ENCODE results near the gene B3GNT3. TPM values are rescaled to one million over a fixed set of nuclear protein-coding genes. Genes with fewer than 3 reads are reported as not detected.

B3GNT3 gene
- total and polyA plus RNA-seq, 2 experiments from 2014 or later, result not detected

- Histone ChIP-seq H3K79me2 (ENCODE audit: insufficient read depth) (no peaks in the 10 kb centered on the region), H3K9me3 (ENCODE audit: low read depth) (no peaks in the 10 kb centered on the region), H3K4me3 (no peak overlapping the region), H3F3A (ENCODE audit: insufficient read depth) (no peaks in the 10 kb centered on the region), H3K9ac (no peak overlapping the region), H3K27ac (no peak overlapping the region), H2AFZ (no peak overlapping the region), H3K36me3 (ENCODE audit: low read depth) (no peaks in the 10 kb centered on the region), H3K9me2 (ENCODE audit: insufficient read depth) (no peaks in the 10 kb centered on the region), H4K20me1 (ENCODE audit: insufficient read depth) (no peaks in the 10 kb centered on the region), H3K27me3 (replicated peaks; ENCODE audit: insufficient read depth) (peaks cover 5% of the 10 kb centered on the region; the same call in 1 of the 2 replicates), H3K4me1 (ENCODE audit: insufficient read depth) (no peaks in the 10 kb centered on the region), H3K4me2 (ENCODE audit: unreplicated experiment) (no peak overlapping the region)
- in situ Hi-C loops (cut with MboI), result no loop called here
- no peak for TF ChIP-seq EZH2 (IDR thresholded peaks at IDR 0.05; ENCODE audit: insufficient read depth, poor library complexity, severe bottlenecking)
- TF ChIP-seq EZH2phosphoT487 (IDR thresholded peaks at IDR 0.05; ENCODE audit: insufficient read depth, low read depth), result no peak
- WGBS, 2 experiments (ENCODE audit: low coverage in 1 of 2, low lambda C conversion rate in 2 of 2, missing lambda C conversion rate in 2 of 2), result 73 to 78% methylated on average over 20 of the region's 20 CpGs
- no peak for DNase-seq
Measured at GRCh38 chr19:17811681-17812080, 16.7 kb downstream of the B3GNT3 start.

DNA sequence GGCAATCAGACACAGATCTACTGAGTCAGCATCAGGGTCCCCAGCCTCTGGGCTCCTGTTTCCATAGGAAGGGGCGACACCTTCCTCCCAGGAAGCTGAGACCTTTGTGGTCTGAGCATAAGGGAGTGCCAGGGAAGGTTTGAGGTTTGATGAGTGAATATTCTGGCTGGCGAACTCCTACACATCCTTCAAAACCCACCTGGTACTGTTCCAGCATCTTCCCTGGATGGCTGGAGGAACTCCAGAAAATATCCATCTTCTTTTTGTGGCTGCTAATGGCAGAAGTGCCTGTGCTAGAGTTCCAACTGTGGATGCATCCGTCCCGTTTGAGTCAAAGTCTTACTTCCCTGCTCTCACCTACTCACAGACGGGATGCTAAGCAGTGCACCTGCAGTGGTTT is 17.2 kb downstream of the B3GNT3 start:
- Histone ChIP-seq H3K9me2 (ENCODE audit: insufficient read depth) (no peaks in the 10 kb centered on the region), H3K79me2 (ENCODE audit: insufficient read depth) (no peaks in the 10 kb centered on the region), H3K9me3 (ENCODE audit: low read depth) (no peaks in the 10 kb centered on the region), H3K4me1 (ENCODE audit: insufficient read depth) (no peaks in the 10 kb centered on the region), H2AFZ (no peak overlapping the region), H3K4me3 (no peak overlapping the region), H3K27ac (no peak overlapping the region), H3K36me3 (ENCODE audit: low read depth) (no peaks in the 10 kb centered on the region), H3K27me3 (replicated peaks; ENCODE audit: insufficient read depth) (peaks cover 5% of the 10 kb centered on the region; the same call in 1 of the 2 replicates), H3F3A (ENCODE audit: insufficient read depth) (no peaks in the 10 kb centered on the region), H3K9ac (no peak overlapping the region), H3K4me2 (ENCODE audit: unreplicated experiment) (no peak overlapping the region), H4K20me1 (ENCODE audit: insufficient read depth) (no peaks in the 10 kb centered on the region)
- no peak for TF ChIP-seq EZH2phosphoT487 (IDR thresholded peaks at IDR 0.05; ENCODE audit: insufficient read depth, low read depth)
- no peak for TF ChIP-seq EZH2 (IDR thresholded peaks at IDR 0.05; ENCODE audit: insufficient read depth, poor library complexity, severe bottlenecking)
- in situ Hi-C loops (cut with MboI), result no loop called here
- 47 to 56% methylated on average over 5 of the region's 5 CpGs for WGBS, 2 experiments (ENCODE audit: low coverage in 1 of 2, low lambda C conversion rate in 2 of 2, missing lambda C conversion rate in 2 of 2)
- DNase-seq, result no peak

DNA sequence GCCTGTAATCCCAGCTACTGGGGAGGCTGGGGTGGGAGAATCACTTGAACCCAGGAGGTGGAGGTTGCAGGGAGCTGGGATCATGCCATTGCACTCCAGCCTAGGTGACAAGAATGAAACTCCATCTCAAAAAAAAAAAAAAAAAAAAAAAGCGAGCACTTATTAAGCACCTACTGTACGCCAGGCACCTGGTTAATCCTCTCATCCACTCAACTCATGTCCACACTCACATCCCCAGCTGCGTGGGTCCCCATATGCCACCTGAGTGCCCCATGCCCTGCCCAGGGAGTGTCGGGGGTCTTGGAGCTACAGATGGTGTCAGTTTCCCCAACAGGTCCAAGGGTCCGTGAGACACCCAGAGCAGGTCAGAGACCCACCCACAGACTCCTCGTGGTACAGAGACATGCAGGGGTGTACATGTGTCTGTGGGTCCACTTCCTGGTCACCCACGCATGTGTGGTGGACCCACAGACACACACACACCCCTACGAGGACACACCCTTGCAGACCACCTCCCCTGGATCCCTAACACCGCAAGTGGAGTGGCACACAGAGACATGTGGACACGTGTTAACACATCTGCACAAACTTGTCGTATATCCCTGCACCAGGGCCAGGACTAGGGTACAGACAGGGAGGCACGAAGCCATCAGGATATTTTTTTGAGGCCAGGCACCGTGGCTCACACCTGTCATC is 22.9 kb downstream of the B3GNT3 start:
- no peak overlapping the region for H2AFZ ChIP-seq
- no peaks in the 10 kb centered on the region for H3F3A ChIP-seq (ENCODE audit: insufficient read depth)
- no peaks in the 10 kb centered on the region for H3K9me3 ChIP-seq (ENCODE audit: low read depth)
- in situ Hi-C loops (cut with MboI), result no loop called here
- TF ChIP-seq EZH2phosphoT487 (IDR thresholded peaks at IDR 0.05; ENCODE audit: insufficient read depth, low read depth) (no peak), EZH2 (IDR thresholded peaks at IDR 0.05; ENCODE audit: insufficient read depth, poor library complexity, severe bottlenecking) (no peak)
- no peak overlapping the region for H3K27ac ChIP-seq
- WGBS, 2 experiments (ENCODE audit: low coverage in 1 of 2, low lambda C conversion rate in 2 of 2, missing lambda C conversion rate in 2 of 2), result 48 to 53% methylated on average over 12 to 13 of the region's 13 CpGs
- H3K4me2 ChIP-seq (ENCODE audit: unreplicated experiment), result no peak overlapping the region
- no peak for DNase-seq
- no peaks in the 10 kb centered on the region for H3K27me3 ChIP-seq (replicated peaks; ENCODE audit: insufficient read depth)
- H3K36me3 ChIP-seq (ENCODE audit: low read depth), result no peaks in the 10 kb centered on the region
- no peaks in the 10 kb centered on the region for H4K20me1 ChIP-seq (ENCODE audit: insufficient read depth)
- no peak overlapping the region for H3K4me3 ChIP-seq
- H3K9me2 ChIP-seq (ENCODE audit: insufficient read depth), result no peaks in the 10 kb centered on the region
- no peaks in the 10 kb centered on the region for H3K4me1 ChIP-seq (ENCODE audit: insufficient read depth)
- no peaks in the 10 kb centered on the region for H3K79me2 ChIP-seq (ENCODE audit: insufficient read depth)
- H3K9ac ChIP-seq, result no peak overlapping the region

DNA sequence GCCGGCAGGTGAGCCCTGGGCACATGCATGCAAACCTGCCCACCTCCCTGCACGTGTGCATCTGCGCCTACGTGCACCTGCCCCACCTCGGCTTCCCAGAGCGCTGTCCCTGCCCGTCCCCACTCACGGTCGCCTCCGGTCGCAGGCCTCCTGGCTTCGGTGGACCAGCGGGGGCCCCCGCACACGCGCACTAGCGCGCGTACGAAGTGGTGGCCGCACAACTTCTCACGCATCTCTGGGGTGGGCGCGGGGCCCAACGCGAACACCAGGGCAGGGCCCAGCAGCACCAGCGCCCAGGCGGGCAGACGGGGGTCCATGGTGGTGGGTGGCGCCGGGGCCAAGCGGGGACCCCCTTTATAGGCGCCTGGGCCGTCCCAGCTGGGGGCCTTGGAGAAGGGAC is 26.3 kb downstream of the B3GNT3 start, which contains the start of gene INSL3:
INSL3 (minus strand) TSS at position 330 of the 400 bp plus-strand sequence; CDS start at position 317, 13 bp downstream.
- Histone ChIP-seq H3K9me2 (ENCODE audit: insufficient read depth) (no peaks in the 10 kb centered on the region), H3K36me3 (ENCODE audit: low read depth) (no peaks in the 10 kb centered on the region), H3K79me2 (ENCODE audit: insufficient read depth) (no peaks in the 10 kb centered on the region), H2AFZ (no peak within 1 kb of the TSS), H3K4me2 (ENCODE audit: unreplicated experiment) (no peak within 1 kb of the TSS), H3F3A (ENCODE audit: insufficient read depth) (no peaks in the 10 kb centered on the region), H4K20me1 (ENCODE audit: insufficient read depth) (no peaks in the 10 kb centered on the region), H3K9ac (no peak within 1 kb of the TSS), H3K9me3 (ENCODE audit: low read depth) (no peaks in the 10 kb centered on the region), H3K4me1 (ENCODE audit: insufficient read depth) (no peaks in the 10 kb centered on the region), H3K27ac (no peak within 1 kb of the TSS), H3K4me3 (no peak within 1 kb of the TSS), H3K27me3 (replicated peaks; ENCODE audit: insufficient read depth) (no peaks in the 10 kb centered on the region)
- 76 to 81% methylated on average over 31 to 34 of the region's 34 CpGs for WGBS, 2 experiments (ENCODE audit: low coverage in 1 of 2, low lambda C conversion rate in 2 of 2, missing lambda C conversion rate in 2 of 2)
- TF ChIP-seq EZH2phosphoT487 (IDR thresholded peaks at IDR 0.05; ENCODE audit: insufficient read depth, low read depth) (no peak), EZH2 (IDR thresholded peaks at IDR 0.05; ENCODE audit: insufficient read depth, poor library complexity, severe bottlenecking) (no peak)
- no peak for DNase-seq
- in situ Hi-C loops (cut with MboI), result no loop called here
